ENCODE measurements around the gene HMGN2. TPM values are rescaled to one million over a fixed set of nuclear protein-coding genes. Genes with fewer than 3 reads are reported as not detected.

HMGN2 gene
- total RNA-seq: 268 and 569 TPM in 2 replicates

DNA sequence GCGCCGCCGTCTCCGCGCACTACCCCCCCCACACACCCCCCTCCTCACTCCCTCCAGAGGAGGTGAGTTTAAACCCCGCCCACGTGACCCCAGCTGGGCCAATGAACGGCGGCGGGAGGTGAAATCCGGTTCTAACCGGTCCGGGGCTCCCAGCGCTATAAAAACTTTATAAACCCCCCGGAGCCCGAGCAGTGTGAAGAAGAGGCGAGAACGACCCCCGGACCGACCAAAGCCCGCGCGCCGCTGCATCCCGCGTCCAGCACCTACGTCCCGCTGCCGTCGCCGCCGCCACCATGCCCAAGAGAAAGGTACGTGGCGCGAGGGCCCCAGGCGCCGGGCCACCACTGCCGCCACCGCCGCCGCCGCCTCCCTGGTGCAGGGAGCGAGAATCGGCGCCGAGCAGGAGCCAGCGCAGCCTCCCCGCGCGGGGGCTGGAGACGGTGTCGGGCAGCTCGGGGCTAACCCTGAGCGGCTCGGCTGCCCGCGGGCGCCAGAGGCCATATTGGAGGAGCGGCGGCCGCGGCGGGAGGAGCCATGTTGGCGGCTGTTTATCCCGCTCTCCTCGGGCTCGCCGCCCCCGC lies at the start of gene HMGN2:
TSS of gene HMGN2 (plus strand) at position 121 of the 581 bp plus-strand sequence. CDS start at position 294, 173 bp downstream.

DNA sequence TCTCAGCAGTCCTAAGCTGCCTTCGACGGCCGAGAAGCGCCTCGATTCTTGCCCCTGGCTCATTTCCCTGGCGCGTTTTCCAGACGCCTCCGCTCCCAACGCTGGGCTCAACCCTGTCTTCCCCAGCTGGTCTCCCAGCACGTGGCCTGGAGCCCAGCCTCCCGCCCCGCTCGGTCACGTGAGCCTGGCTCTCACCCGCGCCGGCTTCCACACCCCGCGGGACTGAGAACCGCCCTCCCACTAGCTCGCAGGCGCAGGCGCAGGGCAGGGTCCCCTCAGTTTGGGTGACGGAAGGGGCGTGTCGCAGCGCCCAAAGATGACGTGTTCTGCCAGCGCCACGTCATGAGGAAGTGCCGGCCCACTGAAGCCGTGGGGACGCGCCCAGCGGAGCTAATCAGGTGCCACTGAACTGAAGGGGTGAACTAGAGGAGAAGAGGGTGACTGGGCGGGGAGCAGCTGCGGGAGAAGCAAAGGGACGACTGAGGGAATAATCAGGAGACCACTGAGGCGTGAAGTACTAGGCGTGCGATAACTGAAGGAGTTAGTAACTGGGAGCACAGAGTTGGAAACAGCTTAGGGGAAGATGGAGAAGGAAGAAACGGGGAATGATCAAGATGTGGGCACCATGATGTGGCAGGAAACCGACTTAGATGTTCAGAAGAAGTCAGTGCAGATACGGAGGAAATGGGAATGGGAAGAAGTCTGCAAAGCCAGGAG lies 40.1 kb upstream of the HMGN2 start, which contains the start of gene DHDDS:
TSS of gene DHDDS (plus strand) at position 343 of the 717 bp plus-strand sequence. CDS start 625 bp downstream, outside the sequence.

Other genes with a start within 250 kb of the HMGN2 start
- gene CEP85, start 238.2 kb upstream of the HMGN2 start, total RNA-seq: 9.3 and 14.6 TPM in 2 replicates
- gene SH3BGRL3, start 192.4 kb upstream of the HMGN2 start, total RNA-seq: 155 and 186 TPM in 2 replicates
- gene UBXN11, start 165.8 kb upstream of the HMGN2 start, total RNA-seq: 1.4 and 2.9 TPM in 2 replicates
- 0.55 TPM in 1 of 2 replicates, not detected in the other for gene CD52, start 154.5 kb upstream of the HMGN2 start, total RNA-seq
- 3.3 and 3.9 TPM in 2 replicates for gene CRYBG2, start 118.3 kb upstream of the HMGN2 start, total RNA-seq
- gene ZNF683, start 99.7 kb upstream of the HMGN2 start, total RNA-seq: not detected in 2 replicates
- gene LIN28A, start 61.6 kb upstream of the HMGN2 start, total RNA-seq: not detected in 2 replicates
- gene DHDDS, start 40.1 kb upstream of the HMGN2 start, total RNA-seq: 33.2 and 55.4 TPM in 2 replicates
- gene RPS6KA1, start 57.3 kb downstream of the HMGN2 start, total RNA-seq: 138 and 150 TPM in 2 replicates
- gene ARID1A, start 223.6 kb downstream of the HMGN2 start, total RNA-seq: 17.4 and 18.6 TPM in 2 replicates

All from hair follicular keratinocyte (primary cell).